NCI-H510A (cell line): ENCODE data around the gene OBSL1.

Experiments
- DNase-seq: peaks from one replicate; lab custom pipeline; 2025; lab: John Stamatoyannopoulos, UW

OBSL1 gene

GRCh38 chr2:219596954-219597551 lies 25.7 kb upstream of the OBSL1 start:
- no peak for DNase-seq

- no peak for DNase-seq
Observed at GRCh38 chr2:219595256-219595655, 23.9 kb upstream of the OBSL1 start.

GRCh38 chr2:219593154-219593553 lies 21.8 kb upstream of the OBSL1 start:
- no peak for DNase-seq

- DNase-seq = no peak
Observed at GRCh38 chr2:219592736-219593135, 21.4 kb upstream of the OBSL1 start.

- DNase-seq = no peak
Observed at GRCh38 chr2:219591091-219591490, 19.8 kb upstream of the OBSL1 start.

GRCh38 chr2:219581346-219581745 lies 10.0 kb upstream of the OBSL1 start:
- no peak for DNase-seq

GRCh38 chr2:219578811-219579613 lies 7.7 kb upstream of the OBSL1 start:
- no peak for DNase-seq

GRCh38 chr2:219576505-219577388 lies 5.4 kb upstream of the OBSL1 start:
- peak; percentile 83 for DNase-seq

- DNase-seq = no peak
Observed at GRCh38 chr2:219575566-219576504, 4.5 kb upstream of the OBSL1 start.

GRCh38 chr2:219574484-219575311 lies 3.4 kb upstream of the OBSL1 start:
- peak; percentile 79 for DNase-seq

- no peak for DNase-seq
Observed at GRCh38 chr2:219573166-219573565, 1.8 kb upstream of the OBSL1 start.

- DNase-seq = no peak
Observed at GRCh38 chr2:219572237-219573001, 1.1 kb upstream of the OBSL1 start, which contains the start of gene INHA. INHA (plus strand) TSS chr2:219572310; CDS start chr2:219572375, 65 bp downstream.

- no peak for DNase-seq
Observed at GRCh38 chr2:219570924-219571310, 422 bp downstream of the OBSL1 start.

GRCh38 chr2:219570194-219570923 lies 980 bp downstream of the OBSL1 start:
- DNase-seq = peak; percentile 32

GRCh38 chr2:219569635-219570034 lies 1.7 kb downstream of the OBSL1 start:
- DNase-seq = no peak

- no peak for DNase-seq
Observed at GRCh38 chr2:219569041-219569440, 2.3 kb downstream of the OBSL1 start.

GRCh38 chr2:219567791-219568361 lies 3.5 kb downstream of the OBSL1 start:
- DNase-seq = no peak

GRCh38 chr2:219567131-219567530 lies 4.2 kb downstream of the OBSL1 start:
- no peak for DNase-seq

- no peak for DNase-seq
Observed at GRCh38 chr2:219566640-219567039, 4.7 kb downstream of the OBSL1 start.
